ENCODE data around the gene AUTS2. TPM values are rescaled to one million over a fixed set of nuclear protein-coding genes. Genes with fewer than 3 reads are reported as not detected.
"Not testable (repeated sequence)": the region's sequence is repeated elsewhere in the genome, so short reads cannot be mapped to it uniquely, and the experiment has no call there.

Gene AUTS2
- total and polyA plus RNA-seq, 9 of the 15 experiments (the other 6 are each of a cell fraction or from before 2014, with no cell fraction given) = 0.58 TPM; not detected in 8

- TF ChIP-seq ZNF316 (IDR thresholded peaks at IDR 0.05) = peak; percentile 35; the same call in 1 of the 2 replicates
- 4% methylated on average over 6 of the region's 6 CpGs for WGBS (ENCODE audit: insufficient coverage, low coverage, missing lambda C conversion rate)
- H2AFZ ChIP-seq (ENCODE audit: low read depth, low read length); in situ Hi-C loops (cut with MboI); H3K27ac ChIP-seq (ENCODE audit: extremely low read depth, low read depth, low read length); POLR2A ChIA-PET; H3K27me3 ChIP-seq (ENCODE audit: control insufficient read depth in 2 of 2, insufficient read depth in 2 of 2, low read length in 2 of 2); H3K9me1 ChIP-seq (ENCODE audit: control insufficient read depth, insufficient read depth, low read length); intact Hi-C loops (cut with micrococcal nuclease); BruUV-seq (replicated peaks); H3K9me3 ChIP-seq (replicated peaks; ENCODE audit: control insufficient read depth, insufficient read depth, low read depth, low read length); ATAC-seq; H3K36me3 ChIP-seq (ENCODE audit: control insufficient read depth, insufficient read depth, low read length); H3K4me1 ChIP-seq (replicated peaks in 1 of 2; ENCODE audit: control insufficient read depth in 2 of 2, insufficient read depth in 2 of 2, low read length in 2 of 2); H3K9ac ChIP-seq (ENCODE audit: insufficient read depth in 1 of 2, low read depth in 2 of 2, low read length in 2 of 2); H3K4me2 ChIP-seq (ENCODE audit: insufficient read depth, low read length); CTCF ChIA-PET (ENCODE audit: low intra/inter-chr PET ratio); H3K4me3 ChIP-seq; H4K20me1 ChIP-seq (replicated peaks; ENCODE audit: control insufficient read depth, insufficient read depth, low read length); H3K79me2 ChIP-seq (ENCODE audit: control insufficient read depth, insufficient read depth, low read length); DNase-seq (ENCODE audit: extremely low read depth in 1 of 4, low spot score in 3 of 4): not testable (repeated sequence)
- peak; percentile 44 for FAIRE-seq
Observed at GRCh38 chr7:69786130-69786529, 187.9 kb downstream of the AUTS2 start.

- intact Hi-C loops (cut with micrococcal nuclease) (no loop called here), in situ Hi-C loops (cut with MboI) (no loop called here)
- no TSS peak for BruUV-seq (replicated peaks)
- Histone ChIP-seq H3K79me2 (ENCODE audit: control insufficient read depth, insufficient read depth, low read length) (no peaks in the 10 kb centered on the region), H3K27me3 (ENCODE audit: control insufficient read depth in 2 of 2, insufficient read depth in 2 of 2, low read length in 2 of 2) (no peaks in the 10 kb centered on the region), H3K9ac (ENCODE audit: insufficient read depth in 1 of 2, low read depth in 2 of 2, low read length in 2 of 2) (no peak overlapping the region), H3K9me1 (ENCODE audit: control insufficient read depth, insufficient read depth, low read length) (no peaks in the 10 kb centered on the region), H3K4me3 (no peak overlapping the region), H4K20me1 (replicated peaks; ENCODE audit: control insufficient read depth, insufficient read depth, low read length) (no peaks in the 10 kb centered on the region), H3K4me1 (replicated peaks in 1 of 2; ENCODE audit: control insufficient read depth in 2 of 2, insufficient read depth in 2 of 2, low read length in 2 of 2) (no peaks in the 10 kb centered on the region), H3K9me3 (replicated peaks; ENCODE audit: control insufficient read depth, insufficient read depth, low read depth, low read length) (no peaks in the 10 kb centered on the region), H2AFZ (ENCODE audit: low read depth, low read length) (no peak overlapping the region), H3K4me2 (ENCODE audit: insufficient read depth, low read length) (no peak overlapping the region), H3K36me3 (ENCODE audit: control insufficient read depth, insufficient read depth, low read length) (no peaks in the 10 kb centered on the region), H3K27ac (ENCODE audit: extremely low read depth, low read depth, low read length) (no peak overlapping the region)
- ATAC-seq (no peak), FAIRE-seq (no peak), DNase-seq (ENCODE audit: extremely low read depth in 1 of 4, low spot score in 3 of 4) (no peak)
- WGBS (ENCODE audit: insufficient coverage, low coverage, missing lambda C conversion rate) = 0% methylated on average over 3 of the region's 3 CpGs
- POLR2A ChIA-PET = no interaction called here
- CTCF ChIA-PET (ENCODE audit: low intra/inter-chr PET ratio) = no interaction called here
- no peak for TF ChIP-seq EZH2 (IDR thresholded peaks at IDR 0.05; ENCODE audit: borderline replicate concordance, low read depth, low read length)
- TF ChIP-seq OTX1 (CRISPR knock-in tag; IDR thresholded peaks at IDR 0.05) = no peak
- no peak for TF ChIP-seq GABPA (tag; conservative IDR thresholded peaks at IDR 0.05; ENCODE audit: low read depth)
- no peak for TF ChIP-seq ZNF354B (CRISPR knock-in tag; IDR thresholded peaks at IDR 0.05)
- no peak for TF ChIP-seq ZNF23 (CRISPR knock-in tag; IDR thresholded peaks at IDR 0.05)
- TF ChIP-seq CBFA2T3 (IDR thresholded peaks at IDR 0.05) = no peak
- no peak for TF ChIP-seq ATF1 (CRISPR knock-in tag; IDR thresholded peaks at IDR 0.05)
- TF ChIP-seq ATF1 (tag; IDR thresholded peaks at IDR 0.05) = no peak
- TF ChIP-seq ZNF311 (CRISPR knock-in tag; IDR thresholded peaks at IDR 0.05) = no peak
- TF ChIP-seq MEF2D (tag; conservative IDR thresholded peaks at IDR 0.05; ENCODE audit: low read depth) = no peak
- TF ChIP-seq ZBED1 (IDR thresholded peaks at IDR 0.05) = no peak
- no peak for TF ChIP-seq IRF2 (CRISPR knock-in tag; IDR thresholded peaks at IDR 0.05)
- TF ChIP-seq TEAD4 (IDR thresholded peaks at IDR 0.05; ENCODE audit: low read length) = no peak
- TF ChIP-seq TEAD4 (CRISPR knock-in tag; IDR thresholded peaks at IDR 0.05; ENCODE audit: borderline replicate concordance) = no peak
- no peak for TF ChIP-seq ZNF274 (IDR thresholded peaks at IDR 0.05; ENCODE audit: borderline replicate concordance, low read depth, low read length)
- no peak for TF ChIP-seq MBD2 (IDR thresholded peaks at IDR 0.05; ENCODE audit: borderline replicate concordance, low read depth)
- TF ChIP-seq NFATC3 (IDR thresholded peaks at IDR 0.05) = no peak
- no peak for TF ChIP-seq FOSL1 (tag; conservative IDR thresholded peaks at IDR 0.05)
Observed at GRCh38 chr7:69786730-69787395, 188.6 kb downstream of the AUTS2 start.
